Endothelial cell of umbilical vein (primary cell): ENCODE data around the gene ZAR1L. TPM values are rescaled to one million over a fixed set of nuclear protein-coding genes. Genes with fewer than 3 reads are reported as not detected.

Experiments used
- BruUV-seq: library from RNA; stranded (reverse); fragments of 400-500 nt; replicated peaks from 2 replicates; lab custom pipeline; 2021; lab: Mats Ljungman, UMichigan
- CTCF ChIA-PET: fragments of 300-600, 350-600 bp; sonication (Branson Sonifier 250); formaldehyde crosslinking; loops from one replicate; lab custom pipeline; 2021; ENCODE audit warnings: antibody characterized with exemption, inconsistent platforms; lab: Charles Lee
- POLR2A ChIA-PET: fragments of 300-600, 350-600 bp; sonication (Branson Sonifier 250); formaldehyde crosslinking; loops from one replicate; lab custom pipeline; 2021; ENCODE audit warnings: antibody characterized with exemption, inconsistent platforms; lab: Charles Lee
- DNase-seq: peaks from one replicate; pipeline ENCODE4 v3.0.0-alpha.2; 2011; ENCODE audit warnings: low read depth, low spot score
- FAIRE-seq: peaks from 2 replicates; lab custom pipeline; 2011; peaks lifted over from hg19 to GRCh38; lab: Jason Lieb, UNC
- H2AFZ ChIP-seq: 2 replicates; pipeline ENCODE4 v1.6.0; 2012; ENCODE audit warnings: low read depth, low read length, control low read depth, inconsistent platforms
- H3K27ac ChIP-seq: 2 replicates; pipeline ENCODE4 v1.5.1; 2011; ENCODE audit warnings: low read depth, mild to moderate bottlenecking, control low read depth, low read length, moderate library complexity; ENCODE audit not compliant: insufficient read depth
- H3K27me3 ChIP-seq, 2 experiments: 2 replicates each; pipeline versions ENCODE4 v1.6.0 to v1.6.1; 2011; ENCODE audit warnings: low read length in 2 of 2, mixed read lengths in 1 of 2; ENCODE audit not compliant: control insufficient read depth in 2 of 2, insufficient read depth in 2 of 2
- H3K36me3 ChIP-seq, 2 experiments: 2 replicates in 1 of 2; 3 replicates in 1 of 2; pipeline ENCODE4 v1.5.1; 2011; ENCODE audit warnings: low read length in 2 of 2, mild to moderate bottlenecking in 1 of 2, moderate library complexity in 1 of 2; ENCODE audit not compliant: control insufficient read depth in 2 of 2, insufficient read depth in 2 of 2; ENCODE audit errors: extremely low read depth in 1 of 2
- H3K4me1 ChIP-seq: 3 replicates; pipeline ENCODE4 v1.5.1; 2011; ENCODE audit warnings: mild to moderate bottlenecking, low read length; ENCODE audit not compliant: control insufficient read depth, insufficient read depth; ENCODE audit errors: extremely low read depth
- H3K4me2 ChIP-seq: 2 replicates; pipeline ENCODE4 v1.6.1; 2011; ENCODE audit warnings: low read length, control low read depth, mixed read lengths; ENCODE audit not compliant: insufficient read depth
- H3K4me3 ChIP-seq, 3 experiments: fragments of 200-600 bp in 1 of 3; sonication (generic), shearing (Covaris generic) in 1 of 3; replicated peaks in 1 of 3; 2 replicates each; pipeline ENCODE4 v1.5.1; 2011 to 2016; ENCODE audit warnings: control low read depth in 3 of 3, low read length in 3 of 3, mild to moderate bottlenecking in 2 of 3, inconsistent platforms in 1 of 3, low read depth in 1 of 3, moderate library complexity in 1 of 3; ENCODE audit not compliant: insufficient read depth in 1 of 3
- H3K79me2 ChIP-seq: 2 replicates; pipeline ENCODE4 v1.6.0; 2012; ENCODE audit warnings: low read length, inconsistent platforms; ENCODE audit not compliant: control insufficient read depth, insufficient read depth
- H3K9ac ChIP-seq: replicated peaks from 2 replicates; pipeline ENCODE3; 2011; ENCODE audit warnings: low read length, control low read depth; ENCODE audit not compliant: insufficient read depth; ENCODE audit errors: extremely low read depth
- H3K9me1 ChIP-seq: replicated peaks from 3 replicates; pipeline ENCODE4 v1.6.0; 2011; ENCODE audit warnings: mild to moderate bottlenecking, low read length; ENCODE audit not compliant: control insufficient read depth, insufficient read depth; ENCODE audit errors: extremely low read depth
- H3K9me3 ChIP-seq: replicated peaks from 2 replicates; pipeline ENCODE4 v1.5.1; 2012; ENCODE audit warnings: low read length, inconsistent platforms; ENCODE audit not compliant: control insufficient read depth, insufficient read depth
- H4K20me1 ChIP-seq: replicated peaks from 2 replicates; pipeline ENCODE3; 2011; ENCODE audit warnings: mild to moderate bottlenecking, low read length; ENCODE audit not compliant: control insufficient read depth, insufficient read depth; ENCODE audit errors: extremely low read depth
- EZH2 ChIP-seq: IDR thresholded peaks from 2 replicates; pipeline ENCODE4 v1.6.1; 2012; ENCODE audit warnings: borderline replicate concordance, low read depth, mild to moderate bottlenecking, moderate library complexity, low read length, inconsistent platforms; ENCODE audit not compliant: severe bottlenecking
- FOS ChIP-seq: IDR thresholded peaks from 2 replicates; pipeline ENCODE4 v1.6.1; 2011; ENCODE audit warnings: mild to moderate bottlenecking, low read length, moderate library complexity, borderline replicate concordance; ENCODE audit not compliant: insufficient read depth
- GATA2 ChIP-seq: IDR thresholded peaks from 2 replicates; pipeline ENCODE4 v1.7.0; 2011; ENCODE audit warnings: low read depth, mild to moderate bottlenecking, moderate library complexity, mixed read lengths, low read length; ENCODE audit not compliant: insufficient read length, insufficient read depth
- JUN ChIP-seq: IDR thresholded peaks from 2 replicates; pipeline ENCODE4 v1.6.1; 2011; ENCODE audit warnings: borderline replicate concordance, low read depth; ENCODE audit not compliant: insufficient read length, insufficient read depth
- MAX ChIP-seq: IDR thresholded peaks from 2 replicates; pipeline ENCODE4 v1.6.1; 2011; ENCODE audit not compliant: insufficient read depth, insufficient read length
- MYC ChIP-seq: IDR thresholded peaks from one replicate; pipeline ENCODE4 v1.6.1; 2011; ENCODE audit warnings: mild to moderate bottlenecking, low read depth, low read length
- POLR2A ChIP-seq: IDR thresholded peaks from 2 replicates; pipeline ENCODE4 v1.6.1; 2012; ENCODE audit warnings: low read depth, mild to moderate bottlenecking, control low read depth, low read length
- POLR2AphosphoS5 ChIP-seq: IDR thresholded peaks from 2 replicates; pipeline ENCODE4 v1.6.1; 2012; ENCODE audit warnings: low read depth, mild to moderate bottlenecking, control low read depth, low read length, moderate library complexity; ENCODE audit not compliant: insufficient read depth
- dilution Hi-C: fragments of 300-500 bp; cut with MboI; formaldehyde crosslinking; loops from one replicate; pipeline ENCODE4 v1.15.0; 2019; ENCODE audit warnings: low sequenced_read_pairs; ENCODE audit not compliant: extremely low pct_ligation_motif_present
- intact Hi-C: fragments of 100-400 bp; cut with micrococcal nuclease; formaldehyde crosslinking; loops from one replicate; pipeline ENCODE4 v1.10.0; 2022
- polyA plus RNA-seq, 4 experiments: library from polyadenylated mRNA; depleted of rRNA in 3 of 4; stranded (reverse) in 3 of 4; unstranded in 1 of 4; fragments of >200 nt; gene quantifications; 2 replicates each; pipeline versions ENCODE4 v1.2.1 to v1.2.3, GENCODE V29; 2011 to 2012; ENCODE audit warnings: missing spikeins in 1 of 4
- total RNA-seq: library from RNA; stranded (reverse); gene quantifications from 2 replicates; pipeline ENCODE4 v1.2.3, GENCODE V29; 2021
- TF ChIP-seq, protein P1 (sequence below), 2 donors: IDR thresholded peaks; 1 replicate in 1 of 2; 2 replicates in 1 of 2; pipeline ENCODE4 v1.5.1; 2011; ENCODE audit warnings: low read length in 2 of 2, mild to moderate bottlenecking in 2 of 2, moderate library complexity in 2 of 2, control low read depth in 1 of 2, inconsistent platforms in 1 of 2, low read depth in 1 of 2; ENCODE audit not compliant: insufficient read depth in 1 of 2; ENCODE audit errors: extremely low read depth in 1 of 2

ZAR1L gene
- total and polyA plus RNA-seq, 2 donors (not counting 3 experiments of a cell fraction or from before 2014, with no cell fraction given), result not detected

GRCh38 chr13:32285633-32285965 is 29.6 kb downstream of the ZAR1L start:
- H3K4me3 ChIP-seq, result no peak overlapping the region
- DNase-seq (no peak), FAIRE-seq (no peak)
- dilution Hi-C loops, result no loop called here
- intact Hi-C loops, result loop anchor here (1.0 to 2.0 kb wide), 3 partner anchors 13 to 39 kb away; no protein-coding TSS in a partner anchor
- H3K9ac ChIP-seq, result peak overlapping the region; percentile 22
- POLR2A ChIA-PET, result no interaction called here
- peak overlapping the region; percentile 48 for H3K4me2 ChIP-seq
- peaks cover 27% of the 10 kb centered on the region for H3K4me1 ChIP-seq
- H3K9me1 ChIP-seq, result no peaks in the 10 kb centered on the region
- TSS peak; percentile 38 for BruUV-seq
- H3K27ac ChIP-seq, result peak overlapping the region; percentile 82
- CTCF ChIA-PET, result interaction anchor here (0.8 to 2.5 kb wide), 9 partner anchors 10 to 142 kb away, joined by 3 to 19 read pairs (median 5); no protein-coding TSS in a partner anchor
- H2AFZ ChIP-seq, result peak overlapping the region; percentile 3
- TF ChIP-seq, protein P1, sequence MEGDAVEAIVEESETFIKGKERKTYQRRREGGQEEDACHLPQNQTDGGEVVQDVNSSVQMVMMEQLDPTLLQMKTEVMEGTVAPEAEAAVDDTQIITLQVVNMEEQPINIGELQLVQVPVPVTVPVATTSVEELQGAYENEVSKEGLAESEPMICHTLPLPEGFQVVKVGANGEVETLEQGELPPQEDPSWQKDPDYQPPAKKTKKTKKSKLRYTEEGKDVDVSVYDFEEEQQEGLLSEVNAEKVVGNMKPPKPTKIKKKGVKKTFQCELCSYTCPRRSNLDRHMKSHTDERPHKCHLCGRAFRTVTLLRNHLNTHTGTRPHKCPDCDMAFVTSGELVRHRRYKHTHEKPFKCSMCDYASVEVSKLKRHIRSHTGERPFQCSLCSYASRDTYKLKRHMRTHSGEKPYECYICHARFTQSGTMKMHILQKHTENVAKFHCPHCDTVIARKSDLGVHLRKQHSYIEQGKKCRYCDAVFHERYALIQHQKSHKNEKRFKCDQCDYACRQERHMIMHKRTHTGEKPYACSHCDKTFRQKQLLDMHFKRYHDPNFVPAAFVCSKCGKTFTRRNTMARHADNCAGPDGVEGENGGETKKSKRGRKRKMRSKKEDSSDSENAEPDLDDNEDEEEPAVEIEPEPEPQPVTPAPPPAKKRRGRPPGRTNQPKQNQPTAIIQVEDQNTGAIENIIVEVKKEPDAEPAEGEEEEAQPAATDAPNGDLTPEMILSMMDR (IDR thresholded peaks at IDR 0.05; ENCODE audit: extremely low read depth in 1 of 2, insufficient read depth in 1 of 2, low read depth in 1 of 2, low read length in 2 of 2), result no peak
- TF ChIP-seq MYC (no peak), FOS (no peak), MAX (no peak), JUN (no peak), POLR2A (no peak), POLR2AphosphoS5 (no peak), GATA2 (no peak), EZH2 (no peak)
- no peaks in the 10 kb centered on the region for H3K9me3 ChIP-seq
- peaks cover 8 to 11% of the 10 kb centered on the region in 2 experiments for H3K36me3 ChIP-seq
- no peaks in the 10 kb centered on the region for H3K79me2 ChIP-seq
- no peaks in the 10 kb centered on the region for H3K27me3 ChIP-seq
- H4K20me1 ChIP-seq, result no peaks in the 10 kb centered on the region
